Astrocyte (in vitro differentiated cells and primary cell): Measurements from ENCODE around the gene DGKE.

Source experiments
- CTCF ChIP-seq: IDR thresholded peaks from 2 replicates; pipeline ENCODE4 v1.5.1; 2011; ENCODE audit warnings: low read depth, mild to moderate bottlenecking, inconsistent platforms, low read length, moderate library complexity; ENCODE audit not compliant: insufficient read depth
- EZH2 ChIP-seq: IDR thresholded peaks from 2 replicates; pipeline ENCODE4 v1.6.1; 2012; ENCODE audit warnings: mild to moderate bottlenecking, low read length, inconsistent platforms; ENCODE audit not compliant: insufficient read depth

GRCh38 chr17:56863974-56864373 is 30.0 kb downstream of the DGKE start:
- TF ChIP-seq EZH2 (no peak), CTCF (no peak)
